ENCODE results near the gene MAGI2. TPM values are rescaled to one million over a fixed set of nuclear protein-coding genes. Genes with fewer than 3 reads are reported as not detected.

The MAGI2 gene
- total RNA-seq, 1 experiment from 2014 or later = 0.25 TPM

GRCh38 chr7:78317371-78317770 is 1136.1 kb downstream of the MAGI2 start:
- Mint-ChIP-seq H3K27ac (ENCODE audit: unreplicated experiment) (no peak overlapping the region), H3K36me3 (ENCODE audit: insufficient read depth, unreplicated experiment) (no peaks in the 10 kb centered on the region), H3K4me3 (ENCODE audit: unreplicated experiment) (no peak overlapping the region), H3K4me1 (ENCODE audit: low read depth, unreplicated experiment) (no peaks in the 10 kb centered on the region), H3K27me3 (ENCODE audit: insufficient read depth, unreplicated experiment) (peaks cover 20% of the 10 kb centered on the region), H3K9me3 (ENCODE audit: unreplicated experiment) (no peaks in the 10 kb centered on the region)
- intact Hi-C loops (cut with micrococcal nuclease; ENCODE audit: unreplicated experiment) = no loop called here
- POLR2A ChIA-PET = no interaction called here
- no peak for TF ChIP-seq CTCF (IDR thresholded peaks at IDR 0.05; ENCODE audit: insufficient read depth in 1 of 2, low read depth in 1 of 2, low read length in 1 of 2, severe bottlenecking in 1 of 2, unreplicated experiment in 1 of 2)
- DNase-seq = no peak
- no peaks in the 10 kb centered on the region for H3K4me1 ChIP-seq
- H3K9me3 ChIP-seq = no peaks in the 10 kb centered on the region
- H3K36me3 ChIP-seq (ENCODE audit: control insufficient read depth, insufficient read depth, low read length) = no peaks in the 10 kb centered on the region
- no TSS peak for BruUV-seq (replicated peaks)
- CTCF ChIA-PET = no interaction called here
- no peaks in the 10 kb centered on the region for H3K27me3 ChIP-seq (replicated peaks; ENCODE audit: control insufficient read depth, insufficient read depth, low read length)
- H3K4me3 ChIP-seq (ENCODE audit: low read depth, low read length) = no peak overlapping the region

GRCh38 chr7:78316110-78316509 is 1137.4 kb downstream of the MAGI2 start:
- Histone ChIP-seq H3K36me3 (ENCODE audit: control insufficient read depth, insufficient read depth, low read length) (no peaks in the 10 kb centered on the region), H3K27me3 (replicated peaks; ENCODE audit: control insufficient read depth, insufficient read depth, low read length) (no peaks in the 10 kb centered on the region), H3K4me1 (no peaks in the 10 kb centered on the region), H3K4me3 (ENCODE audit: low read depth, low read length) (no peak overlapping the region), H3K9me3 (no peaks in the 10 kb centered on the region)
- no peaks in the 10 kb centered on the region for H3K9me3 Mint-ChIP-seq (ENCODE audit: unreplicated experiment)
- TF ChIP-seq CTCF (IDR thresholded peaks at IDR 0.05; ENCODE audit: insufficient read depth in 1 of 2, low read depth in 1 of 2, low read length in 1 of 2, severe bottlenecking in 1 of 2, unreplicated experiment in 1 of 2) = no peak
- no peak overlapping the region for H3K27ac Mint-ChIP-seq (ENCODE audit: unreplicated experiment)
- POLR2A ChIA-PET = no interaction called here
- DNase-seq = no peak
- H3K4me3 Mint-ChIP-seq (ENCODE audit: unreplicated experiment) = no peak overlapping the region
- peaks cover 20% of the 10 kb centered on the region for H3K27me3 Mint-ChIP-seq (ENCODE audit: insufficient read depth, unreplicated experiment)
- CTCF ChIA-PET = no interaction called here
- no peaks in the 10 kb centered on the region for H3K4me1 Mint-ChIP-seq (ENCODE audit: low read depth, unreplicated experiment)
- intact Hi-C loops (cut with micrococcal nuclease; ENCODE audit: unreplicated experiment) = no loop called here
- no peaks in the 10 kb centered on the region for H3K36me3 Mint-ChIP-seq (ENCODE audit: insufficient read depth, unreplicated experiment)
- BruUV-seq (replicated peaks) = no TSS peak

GRCh38 chr7:78315119-78315518 is 1138.3 kb downstream of the MAGI2 start:
- Histone ChIP-seq H3K36me3 (ENCODE audit: control insufficient read depth, insufficient read depth, low read length) (no peaks in the 10 kb centered on the region), H3K27me3 (replicated peaks; ENCODE audit: control insufficient read depth, insufficient read depth, low read length) (no peaks in the 10 kb centered on the region), H3K4me1 (no peaks in the 10 kb centered on the region), H3K4me3 (ENCODE audit: low read depth, low read length) (no peak overlapping the region), H3K9me3 (no peaks in the 10 kb centered on the region)
- Mint-ChIP-seq H3K4me3 (ENCODE audit: unreplicated experiment) (no peak overlapping the region), H3K9me3 (ENCODE audit: unreplicated experiment) (no peaks in the 10 kb centered on the region), H3K27ac (ENCODE audit: unreplicated experiment) (no peak overlapping the region), H3K36me3 (ENCODE audit: insufficient read depth, unreplicated experiment) (no peaks in the 10 kb centered on the region), H3K27me3 (ENCODE audit: insufficient read depth, unreplicated experiment) (peaks cover 23% of the 10 kb centered on the region), H3K4me1 (ENCODE audit: low read depth, unreplicated experiment) (no peaks in the 10 kb centered on the region)
- BruUV-seq (replicated peaks) = no TSS peak
- DNase-seq = no peak
- ChIA-PET CTCF (no interaction called here), POLR2A (no interaction called here)
- no peak for TF ChIP-seq CTCF (IDR thresholded peaks at IDR 0.05; ENCODE audit: insufficient read depth in 1 of 2, low read depth in 1 of 2, low read length in 1 of 2, severe bottlenecking in 1 of 2, unreplicated experiment in 1 of 2)
- intact Hi-C loops (cut with micrococcal nuclease; ENCODE audit: unreplicated experiment) = no loop called here
